Measurements from ENCODE around the gene CARD11. TPM values are rescaled to one million over a fixed set of nuclear protein-coding genes. Genes with fewer than 3 reads are reported as not detected.
A peak's percentile ranks its signal among the peaks of the same experiment; 100 is the strongest.

Gene CARD11
- total and polyA plus RNA-seq, 2 donors (not counting 1 experiment from before 2014, with no cell fraction given): 129 to 135 TPM

DNA sequence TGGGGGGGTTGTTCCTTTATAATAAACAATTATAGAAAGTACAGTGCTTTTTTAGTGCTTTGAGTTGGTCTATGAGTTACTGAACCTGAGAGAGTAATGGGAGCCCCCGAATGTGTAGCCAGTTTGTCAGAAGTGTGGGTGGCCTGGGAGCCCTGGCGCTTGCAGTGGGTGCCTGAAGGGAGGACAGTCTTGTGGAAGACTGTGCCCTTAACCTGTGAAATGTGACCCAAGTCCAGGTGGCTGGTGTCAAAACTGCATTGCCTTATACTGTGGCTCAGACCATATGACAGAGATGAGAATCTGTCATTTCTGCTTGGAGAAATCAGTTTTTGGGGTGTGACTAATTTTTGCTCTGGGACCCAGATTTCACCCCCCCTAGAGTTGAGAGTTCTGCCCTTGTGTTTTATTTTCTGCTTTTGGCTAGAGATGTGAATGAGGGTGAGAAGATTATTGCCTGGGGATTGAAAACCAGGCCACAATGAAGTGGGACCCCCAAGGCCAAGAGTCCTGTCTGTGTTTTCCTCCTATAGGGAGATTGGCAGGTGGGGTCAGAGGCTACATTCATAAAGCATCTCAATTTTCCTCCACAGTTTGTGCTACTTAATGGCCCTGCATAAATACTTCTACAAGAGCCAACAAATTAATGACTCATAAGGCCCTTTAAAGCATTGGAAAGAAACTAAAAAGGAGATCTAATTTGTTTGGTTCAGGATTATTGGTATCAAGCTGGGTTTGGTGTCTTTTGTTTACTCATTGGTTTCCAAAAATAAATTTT lies 24.1 kb upstream of the CARD11 start:
- 22% methylated on average over 2 of the region's 2 CpGs for WGBS (ENCODE audit: insufficient coverage)
- H3K9ac ChIP-seq (ENCODE audit: low read length): no peak overlapping the region
- no peak for TF ChIP-seq EZH2 (IDR thresholded peaks at IDR 0.05; ENCODE audit: borderline replicate concordance, insufficient read depth, low read depth, low read length, poor library complexity, severe bottlenecking)
- TF ChIP-seq, protein P1, sequence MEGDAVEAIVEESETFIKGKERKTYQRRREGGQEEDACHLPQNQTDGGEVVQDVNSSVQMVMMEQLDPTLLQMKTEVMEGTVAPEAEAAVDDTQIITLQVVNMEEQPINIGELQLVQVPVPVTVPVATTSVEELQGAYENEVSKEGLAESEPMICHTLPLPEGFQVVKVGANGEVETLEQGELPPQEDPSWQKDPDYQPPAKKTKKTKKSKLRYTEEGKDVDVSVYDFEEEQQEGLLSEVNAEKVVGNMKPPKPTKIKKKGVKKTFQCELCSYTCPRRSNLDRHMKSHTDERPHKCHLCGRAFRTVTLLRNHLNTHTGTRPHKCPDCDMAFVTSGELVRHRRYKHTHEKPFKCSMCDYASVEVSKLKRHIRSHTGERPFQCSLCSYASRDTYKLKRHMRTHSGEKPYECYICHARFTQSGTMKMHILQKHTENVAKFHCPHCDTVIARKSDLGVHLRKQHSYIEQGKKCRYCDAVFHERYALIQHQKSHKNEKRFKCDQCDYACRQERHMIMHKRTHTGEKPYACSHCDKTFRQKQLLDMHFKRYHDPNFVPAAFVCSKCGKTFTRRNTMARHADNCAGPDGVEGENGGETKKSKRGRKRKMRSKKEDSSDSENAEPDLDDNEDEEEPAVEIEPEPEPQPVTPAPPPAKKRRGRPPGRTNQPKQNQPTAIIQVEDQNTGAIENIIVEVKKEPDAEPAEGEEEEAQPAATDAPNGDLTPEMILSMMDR (IDR thresholded peaks at IDR 0.05): no peak
- peak overlapping the region; percentile 50 for H3K4me2 ChIP-seq (replicated peaks; ENCODE audit: low read depth, low read length, poor library complexity, severe bottlenecking)
- peak; percentile 8 for ATAC-seq (ENCODE audit: low read depth)
- H3K9me3 ChIP-seq (ENCODE audit: control extremely low read depth in 1 of 3, control insufficient read depth in 2 of 3, insufficient read depth in 1 of 3, low read length in 2 of 3): peaks cover 0 to 8% (median 4%) of the 10 kb centered on the region in 3 donors
- no peak for DNase-seq
- peak overlapping the region; percentile 75 for H3K27ac Mint-ChIP-seq
- no peaks in the 10 kb centered on the region for H4K20me1 ChIP-seq (ENCODE audit: control insufficient read depth, insufficient read depth, low read length, poor library complexity, severe bottlenecking)
- peak overlapping the region in 1 of 2 donors; percentile 60 for H3K27ac ChIP-seq (ENCODE audit: low read length in 2 of 2)
- H3K4me1 Mint-ChIP-seq: peaks cover 67% of the 10 kb centered on the region
- H3K4me3 Mint-ChIP-seq: peak overlapping the region; percentile 45
- peaks cover 3% of the 10 kb centered on the region for H3K27me3 Mint-ChIP-seq
- ChIA-PET POLR2A (interaction anchor here (0.6 to 0.7 kb wide), 2 partner anchors 25 to 91 kb away, joined by 5 to 6 read pairs; no protein-coding TSS in a partner anchor), CTCF (interaction anchor here (0.7 to 8.1 kb wide), 13 partner anchors 9 to 174 kb away, joined by 3 to 74 read pairs (median 7); no protein-coding TSS in a partner anchor)
- no peaks in the 10 kb centered on the region for H3K36me3 ChIP-seq (replicated peaks in 1 of 2; ENCODE audit: control extremely low read depth in 1 of 2, control insufficient read depth in 1 of 2, extremely low read depth in 1 of 2, insufficient read depth in 2 of 2, low read length in 1 of 2)
- H2AFZ ChIP-seq (ENCODE audit: insufficient read depth, low read depth, low read length, poor library complexity, severe bottlenecking): no peak overlapping the region
- no peak overlapping the region for H3K4me3 ChIP-seq (ENCODE audit: control extremely low read depth in 1 of 5, extremely low read depth in 1 of 5, insufficient read depth in 1 of 5, low read depth in 2 of 5, low read length in 4 of 5)
- H3K4me1 ChIP-seq (ENCODE audit: control insufficient read depth in 2 of 2, insufficient read depth in 2 of 2, low read length in 2 of 2): peaks cover 57 to 60% of the 10 kb centered on the region in 2 donors
- H3K79me2 ChIP-seq (ENCODE audit: control insufficient read depth, insufficient read depth, low read length): peaks cover 5% of the 10 kb centered on the region
- H3K27me3 ChIP-seq (replicated peaks in 1 of 4; ENCODE audit: control extremely low read depth in 1 of 4, control insufficient read depth in 3 of 4, insufficient read depth in 4 of 4, low read length in 3 of 4): no peaks in the 10 kb centered on the region
- H3K9me3 Mint-ChIP-seq (ENCODE audit: insufficient read depth): peaks cover 7% of the 10 kb centered on the region
- intact Hi-C loops (cut with micrococcal nuclease): loop anchor here (1.0 to 10.0 kb wide), 4 partner anchors 25 to 203 kb away; partner anchors contain the start of gene CARD11

DNA sequence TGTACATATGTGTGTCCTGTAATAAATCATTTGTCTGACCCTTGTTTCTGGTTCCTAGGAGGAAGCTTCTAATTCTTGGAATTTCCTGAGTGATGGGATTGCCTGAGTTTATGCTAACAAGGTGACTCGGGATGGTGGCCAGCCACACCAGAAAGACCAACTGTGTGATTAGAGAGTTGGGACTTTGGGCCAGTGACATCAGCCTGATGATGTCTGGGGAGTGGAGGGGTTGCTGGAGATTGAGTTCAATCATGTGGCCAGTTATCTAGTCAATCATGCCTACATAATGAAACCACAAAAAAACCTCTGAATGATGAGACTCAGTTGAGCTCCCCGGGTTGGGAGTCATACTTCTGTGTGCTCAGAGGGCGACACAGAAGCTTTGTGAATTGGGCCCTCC lies 23.5 kb upstream of the CARD11 start:
- H3K27me3 Mint-ChIP-seq: no peaks in the 10 kb centered on the region
- Histone ChIP-seq H3K9me3 (ENCODE audit: control extremely low read depth in 1 of 3, control insufficient read depth in 2 of 3, insufficient read depth in 1 of 3, low read length in 2 of 3) (peaks cover 0 to 8% (median 4%) of the 10 kb centered on the region in 3 donors), H3K27me3 (replicated peaks in 1 of 4; ENCODE audit: control extremely low read depth in 1 of 4, control insufficient read depth in 3 of 4, insufficient read depth in 4 of 4, low read length in 3 of 4) (no peaks in the 10 kb centered on the region), H2AFZ (ENCODE audit: insufficient read depth, low read depth, low read length, poor library complexity, severe bottlenecking) (no peak overlapping the region), H3K4me1 (ENCODE audit: control insufficient read depth in 2 of 2, insufficient read depth in 2 of 2, low read length in 2 of 2) (peaks cover 57 to 62% of the 10 kb centered on the region in 2 donors), H3K9ac (ENCODE audit: low read length) (no peak overlapping the region), H3K4me2 (replicated peaks; ENCODE audit: low read depth, low read length, poor library complexity, severe bottlenecking) (peak overlapping the region; percentile 50), H4K20me1 (ENCODE audit: control insufficient read depth, insufficient read depth, low read length, poor library complexity, severe bottlenecking) (no peaks in the 10 kb centered on the region), H3K27ac (ENCODE audit: low read length in 2 of 2) (peak overlapping the region in 1 of 2 donors; percentile 60), H3K36me3 (replicated peaks in 1 of 2; ENCODE audit: control extremely low read depth in 1 of 2, control insufficient read depth in 1 of 2, extremely low read depth in 1 of 2, insufficient read depth in 2 of 2, low read length in 1 of 2) (no peaks in the 10 kb centered on the region), H3K4me3 (ENCODE audit: control extremely low read depth in 1 of 5, extremely low read depth in 1 of 5, insufficient read depth in 1 of 5, low read depth in 2 of 5, low read length in 4 of 5) (no peak overlapping the region), H3K79me2 (ENCODE audit: control insufficient read depth, insufficient read depth, low read length) (peaks cover 5% of the 10 kb centered on the region)
- DNase-seq (peak; percentile 73), ATAC-seq (ENCODE audit: low read depth) (peak; percentile 55)
- ChIA-PET POLR2A (interaction anchor here (0.6 kb wide), 1 partner anchor 91 kb away, joined by 5 read pairs; no protein-coding TSS in a partner anchor), CTCF (interaction anchor here (0.6 to 8.1 kb wide), 17 partner anchors 9 to 203 kb away, joined by 3 to 74 read pairs (median 3); no protein-coding TSS in a partner anchor)
- H3K9me3 Mint-ChIP-seq (ENCODE audit: insufficient read depth): peaks cover 7% of the 10 kb centered on the region
- peak overlapping the region; percentile 75 for H3K27ac Mint-ChIP-seq
- peaks cover 69% of the 10 kb centered on the region for H3K4me1 Mint-ChIP-seq
- WGBS (ENCODE audit: insufficient coverage): 63% methylated on average over 1 of the region's 3 CpGs
- no peak for TF ChIP-seq EZH2 (IDR thresholded peaks at IDR 0.05; ENCODE audit: borderline replicate concordance, insufficient read depth, low read depth, low read length, poor library complexity, severe bottlenecking)
- TF ChIP-seq, protein P1 (IDR thresholded peaks at IDR 0.05): no peak
- peak overlapping the region; percentile 64 for H3K4me3 Mint-ChIP-seq
- intact Hi-C loops (cut with micrococcal nuclease): loop anchor here (1.0 to 10.0 kb wide), 3 partner anchors 25 to 202 kb away; no protein-coding TSS in a partner anchor
